ENCODE measurements around the gene EFHC1.

EFHC1 gene

DNA sequence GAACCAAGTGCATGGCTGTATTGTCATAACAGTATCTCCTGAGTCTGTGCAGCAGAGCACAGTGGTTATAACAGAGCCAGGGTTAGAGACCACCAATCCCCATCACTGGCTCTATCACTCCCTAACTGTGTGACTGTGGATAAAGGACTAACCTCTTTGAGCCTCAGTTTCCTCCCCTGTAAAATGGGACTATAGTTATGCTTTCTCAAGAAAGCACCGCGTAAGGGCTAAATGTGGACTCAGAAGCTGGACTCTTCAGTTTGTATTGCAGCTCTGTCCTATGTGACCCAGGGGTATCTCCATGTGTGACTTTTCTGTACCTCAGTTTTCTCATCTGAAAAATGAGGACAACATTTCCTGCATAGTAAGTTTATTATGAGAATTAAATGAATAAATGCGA, 96.8 kb downstream of the EFHC1 start:
- Histone ChIP-seq H3K9ac (ENCODE audit: low read depth, low read length, poor library complexity) (no peak overlapping the region), H3K4me1 (ENCODE audit: control insufficient read depth in 2 of 2, insufficient read depth in 1 of 2, low read depth in 1 of 2, low read length in 2 of 2) (peaks cover 16 to 27% of the 10 kb centered on the region in 2 donors), H3K14ac (ENCODE audit: low read length) (no peak overlapping the region), H3K4me3 (ENCODE audit: low read length in 2 of 2) (no peak overlapping the region), H2BK120ac (ENCODE audit: low read depth, low read length) (no peak overlapping the region), H3K4me2 (ENCODE audit: insufficient read depth, low read length, poor library complexity, severe bottlenecking) (no peak overlapping the region), H2BK15ac (ENCODE audit: low read length) (no peak overlapping the region), H3K4ac (ENCODE audit: low read length) (no peak overlapping the region), H3K23ac (ENCODE audit: low read depth, low read length, poor library complexity) (no peak overlapping the region), H2BK12ac (ENCODE audit: low read length) (no peak overlapping the region), H3K9me3 (replicated peaks in 1 of 2; ENCODE audit: control insufficient read depth in 2 of 2, insufficient read depth in 1 of 2, low read depth in 1 of 2, low read length in 2 of 2) (no peaks in the 10 kb centered on the region), H3K18ac (ENCODE audit: low read length) (no peak overlapping the region), H3K79me1 (ENCODE audit: low read depth, low read length) (peaks cover 2% of the 10 kb centered on the region), H4K8ac (ENCODE audit: low read depth, low read length) (no peak overlapping the region), H2AK5ac (ENCODE audit: low read depth, low read length) (no peak overlapping the region), H3K36me3 (replicated peaks in 1 of 2; ENCODE audit: control insufficient read depth in 2 of 2, insufficient read depth in 2 of 2, low read length in 2 of 2) (peaks cover 4 to 43% of the 10 kb centered on the region in 2 donors), H2AFZ (ENCODE audit: low read length) (no peak overlapping the region), H3K27me3 (ENCODE audit: control insufficient read depth in 3 of 3, insufficient read depth in 3 of 3, low read depth in 1 of 3, low read length in 3 of 3) (no peaks in the 10 kb centered on the region), H2BK5ac (ENCODE audit: low read length) (no peak overlapping the region), H4K91ac (ENCODE audit: low read depth, low read length, poor library complexity) (no peak overlapping the region), H3K27ac (replicated peaks; ENCODE audit: low read length) (no peak overlapping the region)
- WGBS, 2 donors (ENCODE audit: extremely low coverage in 2 of 2, insufficient read length in 2 of 2, insufficient replicate concordance in 1 of 2): no CpG with 5 or more reads among the region's 3 CpGs
- DNase-seq (ENCODE audit: low spot score): no peak

DNA sequence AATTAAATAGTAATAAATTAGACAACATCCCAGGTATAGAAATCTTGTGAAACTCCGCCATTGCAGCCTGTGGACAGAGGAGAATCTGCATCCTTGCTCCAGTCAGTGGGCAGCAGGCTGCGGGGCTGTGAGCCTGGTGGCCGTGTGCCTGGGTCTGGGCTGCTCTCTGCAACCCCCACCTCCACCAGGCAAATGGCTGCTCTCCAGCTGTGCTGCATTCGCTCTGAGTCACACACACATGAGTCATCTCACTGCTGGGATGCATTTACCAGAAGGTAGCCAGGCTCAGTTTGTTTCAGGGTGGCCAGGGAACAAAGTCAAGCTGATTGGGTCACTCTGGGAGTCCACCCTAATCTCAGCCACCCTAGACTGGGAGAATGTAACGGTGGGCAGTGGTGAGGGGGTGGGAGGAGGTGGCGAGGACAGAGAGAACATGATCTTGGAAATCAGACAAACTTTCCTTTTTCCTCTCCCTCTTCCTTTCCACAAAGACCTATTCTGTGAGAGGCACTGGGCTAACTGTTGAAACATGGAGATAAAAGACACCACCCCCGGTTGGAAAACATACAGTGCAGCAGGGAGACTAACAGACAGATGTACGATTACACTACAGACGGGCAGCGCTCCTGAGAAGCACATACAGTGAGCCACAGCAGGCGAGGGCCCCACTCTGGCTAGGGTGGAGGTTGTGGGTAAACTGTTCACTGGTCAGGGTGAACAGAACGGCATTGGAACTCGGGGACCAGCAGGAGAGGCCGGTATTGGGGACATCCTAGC, 97.5 kb downstream of the EFHC1 start:
- H3K4me2 ChIP-seq (ENCODE audit: insufficient read depth, low read length, poor library complexity, severe bottlenecking): no peak overlapping the region
- H3K14ac ChIP-seq (ENCODE audit: low read length): peak overlapping the region; percentile 14
- WGBS, 2 donors (ENCODE audit: extremely low coverage in 2 of 2, insufficient read length in 2 of 2, insufficient replicate concordance in 1 of 2): no CpG with 5 or more reads among the region's 14 CpGs
- no peak overlapping the region for H4K8ac ChIP-seq (ENCODE audit: low read depth, low read length)
- no peaks in the 10 kb centered on the region for H3K27me3 ChIP-seq (ENCODE audit: control insufficient read depth in 3 of 3, insufficient read depth in 3 of 3, low read depth in 1 of 3, low read length in 3 of 3)
- no peak overlapping the region for H2BK15ac ChIP-seq (ENCODE audit: low read length)
- no peak overlapping the region for H3K4me3 ChIP-seq (ENCODE audit: low read length in 2 of 2)
- peak overlapping the region; percentile 21 for H3K9ac ChIP-seq (ENCODE audit: low read depth, low read length, poor library complexity)
- H2BK5ac ChIP-seq (ENCODE audit: low read length): no peak overlapping the region
- H2AFZ ChIP-seq (ENCODE audit: low read length): peak overlapping the region; percentile 79
- peaks cover 14 to 27% of the 10 kb centered on the region in 2 donors for H3K4me1 ChIP-seq (ENCODE audit: control insufficient read depth in 2 of 2, insufficient read depth in 1 of 2, low read depth in 1 of 2, low read length in 2 of 2)
- H3K23ac ChIP-seq (ENCODE audit: low read depth, low read length, poor library complexity): peak overlapping the region; percentile 61
- H3K4ac ChIP-seq (ENCODE audit: low read length): no peak overlapping the region
- peak overlapping the region; percentile 26 for H2AK5ac ChIP-seq (ENCODE audit: low read depth, low read length)
- H3K79me1 ChIP-seq (ENCODE audit: low read depth, low read length): peaks cover 2% of the 10 kb centered on the region
- H3K36me3 ChIP-seq (replicated peaks in 1 of 2; ENCODE audit: control insufficient read depth in 2 of 2, insufficient read depth in 2 of 2, low read length in 2 of 2): peaks cover 4 to 41% of the 10 kb centered on the region in 2 donors
- peak overlapping the region; percentile 42 for H3K27ac ChIP-seq (replicated peaks; ENCODE audit: low read length)
- no peak overlapping the region for H2BK120ac ChIP-seq (ENCODE audit: low read depth, low read length)
- H2BK12ac ChIP-seq (ENCODE audit: low read length): no peak overlapping the region
- no peaks in the 10 kb centered on the region for H3K9me3 ChIP-seq (replicated peaks in 1 of 2; ENCODE audit: control insufficient read depth in 2 of 2, insufficient read depth in 1 of 2, low read depth in 1 of 2, low read length in 2 of 2)
- DNase-seq (ENCODE audit: low spot score): peak; percentile 36
- H3K18ac ChIP-seq (ENCODE audit: low read length): peak overlapping the region; percentile 83
- H4K91ac ChIP-seq (ENCODE audit: low read depth, low read length, poor library complexity): peak overlapping the region; percentile 66

DNA sequence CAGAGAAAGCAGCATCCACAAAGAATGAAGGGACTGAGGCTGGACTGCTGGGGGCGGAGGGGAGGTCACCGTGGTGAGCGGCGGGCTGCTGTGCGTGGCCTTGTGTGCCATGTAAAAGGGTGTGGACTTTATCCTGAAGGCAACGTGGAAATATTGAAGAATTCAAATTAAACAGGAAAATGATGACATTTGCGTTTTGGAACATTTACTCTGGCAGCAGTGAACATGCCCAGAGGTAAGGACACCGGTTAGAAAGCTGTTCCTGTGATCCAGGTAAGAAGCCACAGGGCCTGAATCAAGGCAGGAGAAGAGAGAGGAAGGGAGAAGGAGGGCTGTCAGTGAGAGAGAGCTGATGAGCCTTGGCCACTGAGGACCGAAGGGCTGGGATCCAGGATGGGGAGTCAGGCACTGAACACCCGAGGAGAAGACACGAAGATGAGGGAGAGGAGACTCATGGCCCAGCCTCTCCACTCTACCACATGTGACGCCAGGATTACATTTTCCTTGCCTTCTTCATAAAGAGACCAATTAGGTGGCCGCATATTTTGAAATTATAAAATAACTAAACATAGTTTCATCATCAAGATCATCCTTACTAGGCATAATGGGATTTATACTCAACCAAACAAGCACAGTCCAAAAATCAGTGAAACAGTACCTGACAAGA, 98.3 kb downstream of the EFHC1 start:
- H3K36me3 ChIP-seq (replicated peaks in 1 of 2; ENCODE audit: control insufficient read depth in 2 of 2, insufficient read depth in 2 of 2, low read length in 2 of 2): peaks cover 4 to 34% of the 10 kb centered on the region in 2 donors
- H3K4me1 ChIP-seq (ENCODE audit: control insufficient read depth in 2 of 2, insufficient read depth in 1 of 2, low read depth in 1 of 2, low read length in 2 of 2): peaks cover 14 to 27% of the 10 kb centered on the region in 2 donors
- no peak overlapping the region for H4K91ac ChIP-seq (ENCODE audit: low read depth, low read length, poor library complexity)
- peak overlapping the region; percentile 26 for H2AK5ac ChIP-seq (ENCODE audit: low read depth, low read length)
- H3K79me1 ChIP-seq (ENCODE audit: low read depth, low read length): peaks cover 2% of the 10 kb centered on the region
- H3K18ac ChIP-seq (ENCODE audit: low read length): peak overlapping the region; percentile 83
- no peak overlapping the region for H4K8ac ChIP-seq (ENCODE audit: low read depth, low read length)
- no peak overlapping the region for H2BK15ac ChIP-seq (ENCODE audit: low read length)
- WGBS, 2 donors (ENCODE audit: extremely low coverage in 2 of 2, insufficient read length in 2 of 2, insufficient replicate concordance in 1 of 2): no CpG with 5 or more reads among the region's 13 CpGs
- H3K9me3 ChIP-seq (replicated peaks in 1 of 2; ENCODE audit: control insufficient read depth in 2 of 2, insufficient read depth in 1 of 2, low read depth in 1 of 2, low read length in 2 of 2): no peaks in the 10 kb centered on the region
- peak overlapping the region; percentile 61 for H3K23ac ChIP-seq (ENCODE audit: low read depth, low read length, poor library complexity)
- no peak overlapping the region for H2BK12ac ChIP-seq (ENCODE audit: low read length)
- no peak overlapping the region for H3K4ac ChIP-seq (ENCODE audit: low read length)
- DNase-seq (ENCODE audit: low spot score): no peak
- H2BK5ac ChIP-seq (ENCODE audit: low read length): no peak overlapping the region
- H3K27me3 ChIP-seq (ENCODE audit: control insufficient read depth in 3 of 3, insufficient read depth in 3 of 3, low read depth in 1 of 3, low read length in 3 of 3): no peaks in the 10 kb centered on the region
- H2AFZ ChIP-seq (ENCODE audit: low read length): peak overlapping the region; percentile 79
- H3K14ac ChIP-seq (ENCODE audit: low read length): peak overlapping the region; percentile 14
- no peak overlapping the region for H3K4me2 ChIP-seq (ENCODE audit: insufficient read depth, low read length, poor library complexity, severe bottlenecking)
- H3K27ac ChIP-seq (replicated peaks; ENCODE audit: low read length): no peak overlapping the region
- no peak overlapping the region for H3K4me3 ChIP-seq (ENCODE audit: low read length in 2 of 2)
- H3K9ac ChIP-seq (ENCODE audit: low read depth, low read length, poor library complexity): no peak overlapping the region
- H2BK120ac ChIP-seq (ENCODE audit: low read depth, low read length): no peak overlapping the region

DNA sequence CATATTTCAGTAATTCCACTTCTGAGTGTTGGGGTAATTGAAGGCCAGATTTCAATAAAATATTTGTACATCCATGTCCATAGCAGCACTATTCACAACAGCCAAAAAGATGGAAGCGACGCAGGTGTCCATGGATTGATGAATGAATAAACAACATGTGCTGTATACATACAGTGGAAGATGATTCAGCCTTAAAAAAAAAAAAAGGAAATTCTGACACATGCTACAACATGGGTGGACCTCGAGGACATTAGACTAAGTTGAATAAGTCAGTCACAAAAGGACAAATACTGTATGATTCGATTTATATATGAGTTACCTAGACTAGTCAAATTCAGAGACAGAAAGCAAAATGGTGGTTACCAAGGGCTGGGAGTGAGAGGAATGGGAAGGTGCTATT, 99.5 kb downstream of the EFHC1 start:
- WGBS, 2 donors (ENCODE audit: extremely low coverage in 2 of 2, insufficient read length in 2 of 2, insufficient replicate concordance in 1 of 2): no CpG with 5 or more reads among the region's 4 CpGs
- peaks cover 2% of the 10 kb centered on the region for H3K79me1 ChIP-seq (ENCODE audit: low read depth, low read length)
- H3K9ac ChIP-seq (ENCODE audit: low read depth, low read length, poor library complexity): no peak overlapping the region
- H3K14ac ChIP-seq (ENCODE audit: low read length): no peak overlapping the region
- peaks cover 12 to 22% of the 10 kb centered on the region in 2 donors for H3K4me1 ChIP-seq (ENCODE audit: control insufficient read depth in 2 of 2, insufficient read depth in 1 of 2, low read depth in 1 of 2, low read length in 2 of 2)
- no peak overlapping the region for H3K18ac ChIP-seq (ENCODE audit: low read length)
- DNase-seq (ENCODE audit: low spot score): no peak
- no peak overlapping the region for H3K23ac ChIP-seq (ENCODE audit: low read depth, low read length, poor library complexity)
- no peak overlapping the region for H2BK5ac ChIP-seq (ENCODE audit: low read length)
- no peaks in the 10 kb centered on the region for H3K9me3 ChIP-seq (replicated peaks in 1 of 2; ENCODE audit: control insufficient read depth in 2 of 2, insufficient read depth in 1 of 2, low read depth in 1 of 2, low read length in 2 of 2)
- H2AFZ ChIP-seq (ENCODE audit: low read length): no peak overlapping the region
- no peaks in the 10 kb centered on the region for H3K27me3 ChIP-seq (ENCODE audit: control insufficient read depth in 3 of 3, insufficient read depth in 3 of 3, low read depth in 1 of 3, low read length in 3 of 3)
- peaks cover 2 to 22% of the 10 kb centered on the region in 2 donors for H3K36me3 ChIP-seq (replicated peaks in 1 of 2; ENCODE audit: control insufficient read depth in 2 of 2, insufficient read depth in 2 of 2, low read length in 2 of 2)
- no peak overlapping the region for H2BK120ac ChIP-seq (ENCODE audit: low read depth, low read length)
- no peak overlapping the region for H2BK12ac ChIP-seq (ENCODE audit: low read length)
- H3K4ac ChIP-seq (ENCODE audit: low read length): no peak overlapping the region
- H3K4me2 ChIP-seq (ENCODE audit: insufficient read depth, low read length, poor library complexity, severe bottlenecking): no peak overlapping the region
- no peak overlapping the region for H2BK15ac ChIP-seq (ENCODE audit: low read length)
- no peak overlapping the region for H4K8ac ChIP-seq (ENCODE audit: low read depth, low read length)
- H3K27ac ChIP-seq (replicated peaks; ENCODE audit: low read length): no peak overlapping the region
- no peak overlapping the region for H2AK5ac ChIP-seq (ENCODE audit: low read depth, low read length)
- no peak overlapping the region for H4K91ac ChIP-seq (ENCODE audit: low read depth, low read length, poor library complexity)
- no peak overlapping the region for H3K4me3 ChIP-seq (ENCODE audit: low read length in 2 of 2)
